SK-N-SH (cell line): ENCODE data around the gene TTC28. TPM values are rescaled to one million over a fixed set of nuclear protein-coding genes. Genes with fewer than 3 reads are reported as not detected.

ENCODE experiments used
- CTCF ChIA-PET: fragments of 300-600, 350-600 bp; formaldehyde crosslinking; extraction: SDS; loops from one replicate; lab custom pipeline; 2021; lab: Yijun Ruan, JAX
- POLR2A ChIA-PET: fragments of 350-600 bp; sonication (Branson Sonifier 250); formaldehyde crosslinking; extraction: SDS; loops from one replicate; lab custom pipeline; 2020; ENCODE audit warnings: antibody characterized with exemption, inconsistent platforms; lab: Yijun Ruan, JAX
- DNase-seq: peaks from one replicate; pipeline ENCODE4 v3.0.0; 2012
- H2AFZ ChIP-seq: fragments of 200-600 bp; sonication (generic); 2 replicates; pipeline ENCODE4 v1.8.1; 2016; ENCODE audit warnings: antibody characterized with exemption, mild to moderate bottlenecking, low read depth
- H3F3A ChIP-seq: fragments of 200-600 bp; sonication (generic); replicated peaks from 2 replicates; pipeline ENCODE3; 2016; ENCODE audit warnings: antibody characterized with exemption, mild to moderate bottlenecking; ENCODE audit not compliant: insufficient read depth
- H3K27ac ChIP-seq, 2 experiments: fragments of 200-500 bp in 1 of 2; fragments of 200-600 bp in 1 of 2; sonication (Bioruptor generic) in 1 of 2; sonication (generic), shearing (Covaris generic) in 1 of 2; 2 replicates each; pipeline versions ENCODE4 v1.5.1 to v1.6.1; 2014 to 2016; ENCODE audit warnings: low read depth in 2 of 2, inconsistent platforms in 1 of 2, low read length in 1 of 2, mild to moderate bottlenecking in 1 of 2, mixed read lengths in 1 of 2
- H3K27me3 ChIP-seq: fragments of 200-600 bp; sonication (generic), shearing (Covaris generic); 2 replicates; pipeline ENCODE4 v1.6.1; 2016; ENCODE audit warnings: mixed run types; ENCODE audit not compliant: insufficient read depth
- H3K36me3 ChIP-seq, 2 experiments: fragments of 200-500 bp in 1 of 2; fragments of 200-600 bp in 1 of 2; sonication (Bioruptor generic) in 1 of 2; sonication (generic) in 1 of 2; replicated peaks in 1 of 2; 2 replicates each; pipeline versions ENCODE3 to v1.5.1; 2014 to 2016; ENCODE audit warnings: low read length in 1 of 2, mild to moderate bottlenecking in 1 of 2; ENCODE audit not compliant: insufficient read depth in 2 of 2, control insufficient read depth in 1 of 2
- H3K4me1 ChIP-seq, 2 experiments: fragments of 200-500 bp in 1 of 2; fragments of 200-600 bp in 1 of 2; sonication (Bioruptor generic) in 1 of 2; sonication (generic), shearing (Covaris generic) in 1 of 2; 2 replicates each; pipeline versions ENCODE4 v1.5.1 to v1.6.1; 2014 to 2016; ENCODE audit warnings: low read depth in 1 of 2, low read length in 1 of 2, mixed run types in 1 of 2; ENCODE audit not compliant: insufficient read depth in 2 of 2, control insufficient read depth in 1 of 2
- H3K4me2 ChIP-seq: fragments of 200-600 bp; sonication (generic), shearing (Covaris generic); 2 replicates; pipeline ENCODE4 v1.6.1; 2017; ENCODE audit warnings: mixed run types
- H3K4me3 ChIP-seq, 2 experiments: fragments of 200-500 bp in 1 of 2; fragments of 200-600 bp in 1 of 2; sonication (Bioruptor generic) in 1 of 2; sonication (generic), shearing (Covaris generic) in 1 of 2; 2 replicates each; pipeline versions ENCODE4 v1.5.1 to v1.8.1; 2014 to 2016; ENCODE audit warnings: low read depth in 2 of 2, inconsistent platforms in 1 of 2, low read length in 1 of 2, mild to moderate bottlenecking in 1 of 2, mixed read lengths in 1 of 2, moderate library complexity in 1 of 2
- H3K79me2 ChIP-seq: fragments of 200-600 bp; sonication (generic); 2 replicates; pipeline ENCODE4 v1.8.1; 2017; ENCODE audit warnings: mild to moderate bottlenecking; ENCODE audit not compliant: insufficient read depth
- H3K9ac ChIP-seq: fragments of 200-600 bp; sonication (generic); 2 replicates; pipeline ENCODE4 v1.6.1; 2017; ENCODE audit warnings: mixed run types
- H3K9me2 ChIP-seq: fragments of 200-600 bp; sonication (generic); 2 replicates; pipeline ENCODE4 v1.6.1; 2017; ENCODE audit warnings: mixed run types
- H3K9me3 ChIP-seq: fragments of 200-600 bp; sonication (generic); 2 replicates; pipeline ENCODE4 v1.6.1; 2017; ENCODE audit warnings: mixed run types, mild to moderate bottlenecking, moderate library complexity
- H4K20me1 ChIP-seq: fragments of 200-600 bp; sonication (generic); 2 replicates; pipeline ENCODE4 v1.6.1; 2017; ENCODE audit warnings: mild to moderate bottlenecking, mixed run types; ENCODE audit not compliant: insufficient read depth
- CTCF ChIP-seq: fragments of 200-600 bp; sonication (generic); IDR thresholded peaks from 2 replicates; pipeline ENCODE4 v1.6.1; 2017; ENCODE audit warnings: antibody characterized with exemption, mild to moderate bottlenecking, moderate library complexity
- EP300 ChIP-seq, 2 experiments: IDR thresholded peaks; 2 replicates each; pipeline versions ENCODE4 v1.4.0 to v1.6.1; 2012; ENCODE audit warnings: borderline replicate concordance in 1 of 2, low read depth in 1 of 2, low read length in 1 of 2
- FOSL2 ChIP-seq: IDR thresholded peaks from 2 replicates; pipeline ENCODE4 v1.4.0; 2012; ENCODE audit warnings: low read depth, mild to moderate bottlenecking, moderate library complexity, borderline replicate concordance
- FOXJ3 ChIP-seq: sonication (generic); formaldehyde crosslinking; IDR thresholded peaks from 2 replicates; pipeline ENCODE4 v1.5.1; 2020; ENCODE audit warnings: mild to moderate bottlenecking, missing genetic modification reagents
- FOXM1 ChIP-seq: IDR thresholded peaks from 2 replicates; pipeline ENCODE4 v1.4.0; 2012; ENCODE audit warnings: low read depth, mild to moderate bottlenecking
- GABPA ChIP-seq: IDR thresholded peaks from 2 replicates; pipeline ENCODE4 v1.4.0; 2012; ENCODE audit warnings: low read depth, mild to moderate bottlenecking
- IRF3 ChIP-seq: fragments of 150-350 bp; IDR thresholded peaks from 2 replicates; pipeline ENCODE4 v1.6.1; 2016; ENCODE audit warnings: mild to moderate bottlenecking, low read depth, low read length
- JUND ChIP-seq: IDR thresholded peaks from 2 replicates; pipeline ENCODE4 v1.4.0; 2012
- MEF2A ChIP-seq: IDR thresholded peaks from 2 replicates; pipeline ENCODE4 v1.4.0; 2012; ENCODE audit warnings: low read depth, borderline replicate concordance
- NFIC ChIP-seq: IDR thresholded peaks from 2 replicates; pipeline ENCODE4 v1.4.0; 2012; ENCODE audit warnings: borderline replicate concordance
- NRF1 ChIP-seq: IDR thresholded peaks from 2 replicates; pipeline ENCODE4 v1.6.1; 2012; ENCODE audit warnings: low read depth, mild to moderate bottlenecking, low read length
- RAD21 ChIP-seq: IDR thresholded peaks from 2 replicates; pipeline ENCODE4 v1.6.1; 2012; ENCODE audit warnings: mild to moderate bottlenecking, low read length
- RCOR1 ChIP-seq: fragments of 150-350 bp; IDR thresholded peaks from 2 replicates; pipeline ENCODE4 v1.6.1; 2017; ENCODE audit warnings: antibody characterized with exemption, low read length
- RXRA ChIP-seq: IDR thresholded peaks from 2 replicates; pipeline ENCODE4 v1.4.0; 2012; ENCODE audit warnings: low read depth, mild to moderate bottlenecking, borderline replicate concordance
- SIN3A ChIP-seq: IDR thresholded peaks from 2 replicates; pipeline ENCODE4 v1.6.1; 2012; ENCODE audit warnings: low read depth, mild to moderate bottlenecking, low read length, moderate library complexity, borderline replicate concordance
- SMC3 ChIP-seq: IDR thresholded peaks from 2 replicates; pipeline ENCODE4 v1.6.1; 2012; ENCODE audit warnings: low read depth, low read length, improper control_type of control experiment
- TAF1 ChIP-seq: IDR thresholded peaks from 2 replicates; pipeline ENCODE4 v1.6.1; 2012; ENCODE audit warnings: low read depth, mild to moderate bottlenecking, low read length, moderate library complexity, borderline replicate concordance
- TCF12 ChIP-seq: IDR thresholded peaks from 2 replicates; pipeline ENCODE4 v1.4.0; 2012
- USF1 ChIP-seq: IDR thresholded peaks from 2 replicates; pipeline ENCODE4 v1.4.0; 2012; ENCODE audit warnings: low read depth, borderline replicate concordance
- USF2 ChIP-seq: fragments of 150-350 bp; IDR thresholded peaks from 2 replicates; pipeline ENCODE4 v1.6.1; 2017; ENCODE audit warnings: antibody characterized with exemption, low read length, low read depth, borderline replicate concordance
- YY1 ChIP-seq: IDR thresholded peaks from 2 replicates; pipeline ENCODE4 v1.4.0; 2012; ENCODE audit warnings: low read depth, mild to moderate bottlenecking
- WGBS: methylation state at CpG from one replicate; pipeline ENCODE4 v1.1.6; 2017; ENCODE audit warnings: low lambda C conversion rate; 5-methylcytosine and 5-hydroxymethylcytosine counted together
- polyA plus RNA-seq, 3 experiments: library from polyadenylated mRNA; depleted of rRNA; stranded (reverse); fragments of >200 nt; gene quantifications; 2 replicates each; pipeline ENCODE4 v1.2.3, GENCODE V29; 2012

TTC28 gene
- polyA plus RNA-seq, 1 of the 3 experiments (the other 2 are of a cell fraction) = 5.9 TPM

- DNase-seq = no peak
- Histone ChIP-seq H3K4me1 (peaks cover 0 to 9% of the 10 kb centered on the region in 2 experiments; a peak in 3 of 4 replicates), H3K79me2 (no peaks in the 10 kb centered on the region), H3K9ac (no peak overlapping the region), H2AFZ (no peak overlapping the region)
- POLR2A ChIA-PET = no interaction called here
- TF ChIP-seq GABPA (no peak), FOSL2 (no peak), RAD21 (no peak), MEF2A (no peak), NRF1 (no peak), FOXJ3 (CRISPR knock-in tag) (no peak), USF2 (no peak), IRF3 (no peak), RXRA (no peak), TAF1 (no peak)
- TF ChIP-seq, all 33 proteins: peak for 0
- H3F3A ChIP-seq = no peaks in the 10 kb centered on the region
- H3K9me2 ChIP-seq = no peaks in the 10 kb centered on the region
- H3K9me3 ChIP-seq = no peaks in the 10 kb centered on the region
- WGBS = 98% methylated on average over 6 of the region's 6 CpGs
- CTCF ChIA-PET = no interaction called here
- no peaks in the 10 kb centered on the region for H4K20me1 ChIP-seq
- H3K36me3 ChIP-seq = peaks cover 12 to 16% of the 10 kb centered on the region in 2 experiments
- no peak overlapping the region for H3K4me3 ChIP-seq
- no peak overlapping the region for H3K27ac ChIP-seq
- no peak overlapping the region for H3K4me2 ChIP-seq
- no peaks in the 10 kb centered on the region for H3K27me3 ChIP-seq
Observed at GRCh38 chr22:27978317-27978716, 701.3 kb downstream of the TTC28 start.

GRCh38 chr22:27976586-27976985 is 703.1 kb downstream of the TTC28 start:
- CTCF ChIA-PET = no interaction called here
- H3K9me3 ChIP-seq = no peaks in the 10 kb centered on the region
- no peak overlapping the region for H3K27ac ChIP-seq
- 98% methylated on average over 3 of the region's 3 CpGs for WGBS
- no peak overlapping the region for H2AFZ ChIP-seq
- H3K4me2 ChIP-seq = no peak overlapping the region
- POLR2A ChIA-PET = no interaction called here
- no peaks in the 10 kb centered on the region for H3K27me3 ChIP-seq
- no peak for DNase-seq
- peaks cover 0 to 9% of the 10 kb centered on the region in 2 experiments; a peak in 3 of 4 replicates for H3K4me1 ChIP-seq
- TF ChIP-seq CTCF (no peak), USF2 (no peak), IRF3 (no peak), FOXJ3 (CRISPR knock-in tag) (no peak), EP300 (IDR thresholded peaks at IDR 0.05; ENCODE audit: borderline replicate concordance in 1 of 2, low read depth in 1 of 2, low read length in 1 of 2) (no peak), NFIC (no peak), TCF12 (no peak), RCOR1 (no peak), FOSL2 (no peak), JUND (no peak), YY1 (no peak), SIN3A (no peak), SMC3 (no peak), USF1 (no peak), FOXM1 (no peak), RXRA (no peak)
- TF ChIP-seq, all 33 proteins: peak for 0
- H3K36me3 ChIP-seq = peaks cover 5 to 11% of the 10 kb centered on the region in 2 experiments
- no peaks in the 10 kb centered on the region for H4K20me1 ChIP-seq
- H3F3A ChIP-seq = no peaks in the 10 kb centered on the region
- H3K4me3 ChIP-seq = no peak overlapping the region
- no peaks in the 10 kb centered on the region for H3K9me2 ChIP-seq
- H3K79me2 ChIP-seq = no peaks in the 10 kb centered on the region
- H3K9ac ChIP-seq = no peak overlapping the region
